NCI-H1092 (cell line): ENCODE measurements around the gene LAT.

Experiments used
- DNase-seq: peaks from one replicate; lab custom pipeline; 2025; lab: John Stamatoyannopoulos, UW

The LAT gene

DNA sequence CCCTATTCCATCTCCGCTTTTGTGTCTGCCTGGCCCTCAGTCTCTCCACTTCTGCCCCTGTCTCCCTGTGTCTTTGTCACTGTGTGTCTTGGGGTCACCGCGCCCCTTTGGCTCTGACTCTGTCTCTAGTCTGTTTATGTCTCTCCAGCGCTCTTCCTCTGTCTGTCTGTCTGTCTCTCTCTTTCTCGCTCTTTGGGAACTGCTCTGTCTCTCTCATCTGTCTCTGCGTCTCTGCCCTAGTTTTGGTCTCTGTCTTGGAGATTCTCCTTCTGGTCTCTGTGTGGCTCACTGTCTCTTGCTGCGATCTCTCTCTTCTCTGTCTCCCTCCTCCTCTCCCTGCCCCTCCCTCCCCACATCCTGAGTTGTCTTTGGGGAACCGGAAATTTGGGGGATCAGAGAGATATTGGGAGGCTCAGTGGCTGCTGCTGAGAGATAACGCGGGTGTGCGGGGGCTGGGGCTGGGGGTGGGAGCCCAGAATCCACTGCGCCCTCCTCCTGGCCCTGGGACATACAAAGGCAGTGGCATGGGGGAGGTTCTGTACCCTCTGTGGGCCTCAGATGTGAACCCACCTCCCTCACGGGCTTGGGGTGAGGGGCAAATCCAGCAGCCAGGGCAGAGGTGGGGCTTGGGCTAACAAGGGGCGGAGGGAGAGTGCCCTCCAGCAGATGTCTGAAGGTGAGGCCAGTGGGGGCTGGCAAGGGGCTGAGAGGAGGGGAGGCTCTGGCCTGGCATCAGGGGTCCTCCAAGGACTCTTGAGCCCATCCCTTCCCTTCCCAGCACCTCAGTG is 24.4 kb downstream of the LAT start:
- DNase-seq = no peak

DNA sequence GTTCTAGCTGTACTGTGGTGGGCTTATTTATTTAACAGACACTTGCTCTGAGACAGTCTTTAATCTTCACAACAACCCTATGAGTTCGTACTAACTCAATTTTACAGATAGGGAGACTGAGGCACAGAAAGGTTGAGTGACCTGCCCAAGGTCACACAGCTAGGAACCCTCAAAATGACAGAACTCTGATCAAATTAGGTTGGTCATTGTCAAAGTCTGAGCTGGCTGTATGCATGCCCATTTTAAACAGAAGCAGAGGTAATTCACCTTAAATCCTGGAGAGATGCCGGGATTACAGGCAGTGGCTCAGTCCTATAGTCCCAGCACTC is 24.9 kb downstream of the LAT start:
- no peak for DNase-seq

DNA sequence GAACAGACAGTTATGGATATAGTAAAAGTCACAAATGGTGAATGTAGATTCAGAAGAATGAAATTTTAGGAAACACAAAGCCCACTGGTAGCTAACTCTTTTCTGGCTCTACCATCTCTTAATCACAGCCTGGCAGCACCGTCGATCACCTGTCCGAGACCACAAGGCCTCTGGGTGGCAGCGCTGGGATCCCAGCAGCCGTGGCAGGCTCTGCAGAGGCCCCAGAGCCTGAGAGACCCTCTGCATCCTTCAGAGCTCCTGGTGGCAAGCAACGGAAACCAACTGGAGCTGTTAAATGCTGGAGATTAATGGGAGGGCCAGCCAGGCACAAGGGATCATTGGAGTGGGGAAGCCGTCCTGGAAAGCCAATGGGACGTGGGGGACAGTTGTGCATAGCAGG is 26.3 kb downstream of the LAT start:
- DNase-seq = no peak

GRCh38 chr16:29011851-29012250 is 27.0 kb downstream of the LAT start:
- DNase-seq = no peak

- no peak for DNase-seq
Measured at GRCh38 chr16:29012913-29013553, 28.2 kb downstream of the LAT start.

GRCh38 chr16:29014561-29015069 is 29.8 kb downstream of the LAT start:
- no peak for DNase-seq

DNA sequence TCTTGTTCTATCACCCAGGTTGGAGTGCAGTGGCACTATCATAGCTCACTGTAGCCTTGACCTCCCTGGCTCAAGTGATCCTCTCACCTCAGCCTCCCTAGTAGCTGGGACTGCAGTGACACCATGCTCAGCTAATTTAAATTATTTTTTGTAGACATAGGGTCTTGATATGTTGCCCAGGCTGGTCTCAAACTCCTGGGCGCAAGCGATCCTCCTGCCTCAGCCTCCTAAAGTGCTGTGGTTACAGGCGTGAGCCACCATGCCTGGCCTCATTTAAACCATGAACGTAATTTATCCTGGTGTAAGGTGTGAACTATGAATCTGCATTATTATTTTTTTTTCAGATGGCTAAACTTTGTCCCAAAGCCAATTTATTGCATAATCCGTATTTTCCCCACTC is 37.3 kb downstream of the LAT start:
- no peak for DNase-seq

DNA sequence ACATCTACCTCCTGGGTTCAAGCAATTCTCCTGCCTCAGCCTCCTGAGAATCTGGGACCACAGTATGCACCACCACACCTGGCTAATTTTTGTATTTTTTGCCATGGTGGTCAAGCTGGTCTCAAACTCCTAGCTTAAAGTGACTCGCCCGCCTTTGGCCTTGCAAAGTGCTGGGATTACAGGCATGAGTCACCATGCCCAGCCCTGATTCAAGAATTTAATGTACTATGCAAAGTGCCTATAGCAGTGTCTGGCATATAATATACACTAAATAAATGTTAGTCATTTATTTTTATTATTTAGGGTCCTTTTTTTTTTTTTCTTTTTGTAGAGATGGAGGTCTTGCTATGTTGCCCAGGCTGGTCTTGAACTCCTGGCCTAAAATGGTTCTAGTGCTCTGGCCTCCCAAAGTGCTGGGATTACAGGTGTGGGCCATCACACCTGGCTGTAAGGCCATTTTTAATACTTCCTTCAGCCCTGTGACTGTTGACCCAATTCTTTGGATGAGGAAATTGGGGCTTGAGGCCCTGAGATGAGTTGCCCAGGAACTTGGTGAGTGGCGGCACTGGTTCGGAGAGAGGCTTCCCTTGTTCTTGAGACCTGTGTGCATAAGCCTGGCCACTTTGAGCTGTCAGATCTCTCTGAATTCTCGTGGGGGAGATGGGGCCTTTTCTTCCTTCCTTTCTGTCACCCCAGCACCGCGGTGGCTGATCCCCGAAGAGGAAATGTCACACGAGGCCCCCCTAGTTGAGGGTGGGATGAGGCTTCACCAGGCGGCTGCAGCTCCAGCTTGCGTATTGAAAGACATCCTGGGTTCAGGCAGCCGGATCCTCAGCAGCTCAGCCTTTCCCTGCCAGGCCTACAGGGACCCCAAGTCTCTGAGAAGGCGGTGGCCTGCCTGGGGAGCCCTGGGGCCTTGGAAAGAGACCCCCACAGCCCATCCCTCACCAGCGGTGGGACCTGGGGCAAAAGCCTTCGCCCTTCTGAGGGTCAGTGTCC is 38.7 kb downstream of the LAT start:
- DNase-seq = no peak

GRCh38 chr16:29024278-29024677 is 39.4 kb downstream of the LAT start:
- no peak for DNase-seq

GRCh38 chr16:29025218-29025617 is 40.4 kb downstream of the LAT start:
- DNase-seq = no peak

- DNase-seq = no peak
Measured at GRCh38 chr16:29025735-29026134, 40.9 kb downstream of the LAT start.

DNA sequence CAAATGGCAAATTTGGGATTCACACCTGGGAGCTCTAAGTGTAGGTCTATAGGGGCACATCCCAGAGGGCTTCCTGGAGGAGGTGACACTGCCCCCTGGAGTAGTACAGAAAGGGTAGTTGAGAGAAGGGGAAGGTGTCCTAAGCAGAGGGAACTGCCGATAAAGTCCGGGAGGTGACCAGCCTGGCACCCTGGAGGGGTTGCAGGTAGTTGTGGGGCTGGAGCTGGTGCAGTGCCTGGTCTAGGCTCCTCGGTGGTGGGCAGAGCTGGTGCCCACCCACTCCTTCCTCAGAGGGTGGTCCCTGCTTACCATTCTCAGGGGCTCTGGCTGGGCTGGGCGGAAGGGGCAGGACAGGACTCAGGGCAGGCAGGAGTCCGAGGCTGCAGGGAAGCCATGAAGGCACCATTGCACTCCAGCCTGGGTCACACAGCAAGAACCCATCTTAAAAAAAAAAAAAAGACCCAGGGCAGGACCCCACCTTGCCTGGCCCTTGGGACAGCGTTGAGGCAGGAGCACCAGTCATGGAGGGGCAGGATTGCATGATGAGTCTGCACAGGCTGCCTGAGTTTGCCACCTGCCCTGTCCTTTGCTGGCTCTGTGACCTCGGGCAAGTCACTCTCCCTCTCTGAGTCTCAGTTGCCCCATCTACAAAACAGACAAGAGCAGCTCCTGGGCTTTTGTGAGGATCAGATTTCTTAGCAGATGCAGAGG is 43.8 kb downstream of the LAT start:
- DNase-seq = no peak

DNA sequence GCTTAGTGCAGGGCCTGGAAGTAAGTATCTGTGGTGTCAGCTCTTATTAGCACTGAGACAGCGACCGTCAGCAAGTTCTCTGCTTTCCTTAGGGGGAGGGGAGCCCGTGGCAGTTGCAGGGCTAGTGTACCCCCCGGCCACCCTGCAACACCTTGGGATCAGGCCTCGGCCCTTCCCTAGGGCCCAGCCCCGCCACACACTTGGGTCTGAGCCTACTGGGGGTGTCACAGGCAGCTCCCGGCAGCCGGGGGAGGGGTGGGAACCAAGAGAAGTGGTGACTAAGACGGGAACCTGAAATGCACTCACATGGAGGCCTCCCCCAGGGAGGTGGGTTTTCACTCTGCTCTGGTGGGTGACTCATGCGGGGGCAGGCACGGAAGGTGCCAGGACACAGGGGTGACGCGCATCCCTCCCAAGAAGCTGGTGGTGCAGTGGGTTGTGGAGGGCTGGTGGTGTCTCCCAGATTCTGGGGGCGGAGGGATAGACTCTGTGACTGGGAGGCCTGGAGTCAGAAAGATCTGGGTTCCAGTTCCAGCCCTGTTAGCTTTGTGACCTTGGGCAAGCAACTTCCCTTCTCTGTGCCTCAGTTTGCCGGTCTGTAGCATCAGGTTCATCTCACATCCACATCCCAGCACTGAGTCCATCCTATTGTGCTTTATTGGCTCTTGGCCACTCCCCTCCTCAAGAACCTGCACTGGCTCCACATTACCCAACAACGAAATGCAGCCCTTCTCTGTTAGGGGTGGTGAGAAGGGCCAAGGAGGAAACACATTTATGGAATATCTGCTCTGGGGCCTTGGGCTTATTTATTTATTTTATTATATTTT is 44.5 kb downstream of the LAT start:
- DNase-seq = no peak

GRCh38 chr16:29030086-29030840 is 45.4 kb downstream of the LAT start:
- DNase-seq = no peak
